WTC11 (cell line): Measurements from ENCODE around the gene LARP7. TPM values are rescaled to one million over a fixed set of nuclear protein-coding genes. Genes with fewer than 3 reads are reported as not detected.

Experiments used
- ATAC-seq: fragments of 200-7000 bp; cut with Tn5 transposase; 2 replicates; pipeline ENCODE4 v1.10.0; 2021; ENCODE audit warnings: mild to moderate bottlenecking, moderate library complexity
- CTCF ChIA-PET: fragments of 300-600 bp; sonication (Branson Sonifier 250); formaldehyde crosslinking; loops from one replicate; lab custom pipeline; 2021; ENCODE audit warnings: antibody characterized with exemption; lab: Charles Lee
- POLR2A ChIA-PET: fragments of 350-600 bp; sonication (Branson Sonifier 250); formaldehyde crosslinking; loops from one replicate; lab custom pipeline; 2021; ENCODE audit warnings: antibody characterized with exemption; lab: Charles Lee
- DNase-seq: peaks from one replicate; pipeline ENCODE4 v3.0.0; 2021; ENCODE audit warnings: low spot score
- H3K27ac Mint-ChIP-seq: 2 replicates; pipeline ENCODE4 v1.8.0; 2021; ENCODE audit warnings: mixed read lengths
- H3K27me3 Mint-ChIP-seq: 2 replicates; pipeline ENCODE4 v1.8.0; 2021; ENCODE audit warnings: low read depth, mild to moderate bottlenecking, moderate library complexity, mixed read lengths
- H3K36me3 Mint-ChIP-seq: 2 replicates; pipeline ENCODE4 v1.8.0; 2021; ENCODE audit warnings: mixed read lengths
- H3K4me1 Mint-ChIP-seq: 2 replicates; pipeline ENCODE4 v1.8.0; 2022; ENCODE audit warnings: mixed read lengths
- H3K4me3 Mint-ChIP-seq: 2 replicates; pipeline ENCODE4 v1.8.0; 2021; ENCODE audit warnings: mild to moderate bottlenecking, moderate library complexity, mixed read lengths
- H3K9me3 Mint-ChIP-seq: 2 replicates; pipeline ENCODE4 v1.8.0; 2021; ENCODE audit warnings: mixed read lengths
- ATF1 ChIP-seq: sonication (generic); formaldehyde crosslinking; IDR thresholded peaks from 2 replicates; pipeline ENCODE4 v1.8.1; 2023; ENCODE audit warnings: mild to moderate bottlenecking, moderate library complexity, missing genetic modification reagents
- ATF2 ChIP-seq: sonication (generic); formaldehyde crosslinking; IDR thresholded peaks from 2 replicates; pipeline ENCODE4 v1.8.1; 2022; ENCODE audit warnings: low read depth, missing genetic modification reagents, borderline replicate concordance
- CREM ChIP-seq: sonication (generic); formaldehyde crosslinking; IDR thresholded peaks from 2 replicates; pipeline ENCODE4 v1.8.1; 2022; ENCODE audit warnings: mild to moderate bottlenecking, missing genetic modification reagents, moderate library complexity
- E2F1 ChIP-seq: sonication (generic); formaldehyde crosslinking; IDR thresholded peaks from 2 replicates; pipeline ENCODE4 v1.8.0; 2022; ENCODE audit warnings: mild to moderate bottlenecking, missing genetic modification reagents
- EMX1 ChIP-seq: fragments of 250-450 bp; sonication (Bioruptor Pico); IDR thresholded peaks from 2 replicates; pipeline ENCODE4 v1.8.0; 2021; ENCODE audit warnings: mild to moderate bottlenecking
- ERG ChIP-seq: fragments of 250-450 bp; sonication (Bioruptor Pico); IDR thresholded peaks from 2 replicates; pipeline ENCODE4 v1.8.0; 2021; ENCODE audit warnings: mild to moderate bottlenecking
- ESRRA ChIP-seq: sonication (generic); formaldehyde crosslinking; IDR thresholded peaks from 2 replicates; pipeline ENCODE4 v1.8.1; 2022; ENCODE audit warnings: mild to moderate bottlenecking, missing genetic modification reagents, borderline replicate concordance
- FOXP4 ChIP-seq: sonication (generic); formaldehyde crosslinking; IDR thresholded peaks from 2 replicates; pipeline ENCODE4 v1.8.0; 2022; ENCODE audit warnings: mild to moderate bottlenecking, missing genetic modification reagents
- GRHL2 ChIP-seq: fragments of 250-450 bp; sonication (Bioruptor Pico); IDR thresholded peaks from 2 replicates; pipeline ENCODE4 v1.8.0; 2022; ENCODE audit warnings: mild to moderate bottlenecking, moderate library complexity; ENCODE audit not compliant: insufficient replicate concordance, severe bottlenecking
- HMGXB4 ChIP-seq: sonication (generic); formaldehyde crosslinking; IDR thresholded peaks from 2 replicates; pipeline ENCODE4 v1.8.1; 2023; ENCODE audit warnings: mild to moderate bottlenecking, moderate library complexity, missing genetic modification reagents
- IRF1 ChIP-seq: sonication (generic); formaldehyde crosslinking; IDR thresholded peaks from 2 replicates; pipeline ENCODE4 v1.8.0; 2023; ENCODE audit warnings: missing genetic modification reagents
- KAT7 ChIP-seq: sonication (generic); formaldehyde crosslinking; IDR thresholded peaks from 2 replicates; pipeline ENCODE4 v1.8.1; 2023; ENCODE audit warnings: missing genetic modification reagents, mild to moderate bottlenecking, borderline replicate concordance
- NFE2L1 ChIP-seq: sonication (generic); formaldehyde crosslinking; IDR thresholded peaks from 2 replicates; pipeline ENCODE4 v1.8.1; 2023; ENCODE audit warnings: missing genetic modification reagents
- SMAD3 ChIP-seq: sonication (generic); formaldehyde crosslinking; IDR thresholded peaks from 2 replicates; pipeline ENCODE4 v1.8.0; 2022; ENCODE audit warnings: missing genetic modification reagents, mild to moderate bottlenecking, borderline replicate concordance
- SOX15 ChIP-seq: fragments of 250-450 bp; sonication (Bioruptor Pico); IDR thresholded peaks from 2 replicates; pipeline ENCODE4 v1.9.0; 2021; ENCODE audit warnings: mild to moderate bottlenecking
- SP1 ChIP-seq: sonication (generic); formaldehyde crosslinking; conservative IDR thresholded peaks from 2 replicates; pipeline ENCODE4 v1.8.1; 2022; ENCODE audit warnings: missing genetic modification reagents
- TEAD1 ChIP-seq: sonication (generic); formaldehyde crosslinking; IDR thresholded peaks from 2 replicates; pipeline ENCODE4 v1.8.0; 2022; ENCODE audit warnings: mild to moderate bottlenecking, missing genetic modification reagents
- TP53 ChIP-seq: sonication (generic); formaldehyde crosslinking; IDR thresholded peaks from 2 replicates; pipeline ENCODE4 v1.8.1; 2023; ENCODE audit warnings: mild to moderate bottlenecking, missing genetic modification reagents
- ZMAT4 ChIP-seq: fragments of 250-450 bp; sonication (Bioruptor Pico); IDR thresholded peaks from 2 replicates; pipeline ENCODE4 v1.9.0; 2021; ENCODE audit warnings: mild to moderate bottlenecking
- ZNF232 ChIP-seq: sonication (generic); formaldehyde crosslinking; IDR thresholded peaks from 2 replicates; pipeline ENCODE4 v1.8.0; 2022; ENCODE audit warnings: mild to moderate bottlenecking, missing genetic modification reagents
- ZNF396 ChIP-seq: fragments of 250-450 bp; sonication (Bioruptor Pico); IDR thresholded peaks from 2 replicates; pipeline ENCODE4 v1.8.0; 2021; ENCODE audit warnings: mild to moderate bottlenecking, moderate library complexity, borderline replicate concordance
- ZNF423 ChIP-seq: fragments of 250-450 bp; sonication (Bioruptor Pico); IDR thresholded peaks from 2 replicates; pipeline ENCODE4 v2.1.2; 2022; ENCODE audit warnings: mild to moderate bottlenecking, moderate library complexity
- ZNF671 ChIP-seq: fragments of 250-450 bp; sonication (Bioruptor Pico); IDR thresholded peaks from 2 replicates; pipeline ENCODE4 v1.8.0; 2021; ENCODE audit warnings: mild to moderate bottlenecking
- total RNA-seq: library from RNA; stranded (reverse); gene quantifications from 3 replicates; pipeline ENCODE4 v1.2.3, GENCODE V29; 2021

Gene LARP7
- total RNA-seq, 1 experiment from 2014 or later = 46.2 TPM

- no peak for TF ChIP-seq ATF2 (CRISPR knock-in tag)
- no peak for TF ChIP-seq GRHL2 (CRISPR knock-in tag)
- TF ChIP-seq E2F1 (CRISPR knock-in tag) = 0 out of 2 replicates have a peak, but pooled peaks have one; percentile 2
- TF ChIP-seq SP1 (CRISPR knock-in tag) = no peak
- TF ChIP-seq FOXP4 (CRISPR knock-in tag) = 0 out of 2 replicates have a peak, but pooled peaks have one; percentile 63
- TF ChIP-seq ERG (CRISPR knock-in tag) = peak; percentile 98
- TF ChIP-seq ZMAT4 (CRISPR knock-in tag) = peak; percentile 89; the same call in 1 of the 2 replicates
- no peak for TF ChIP-seq KAT7 (CRISPR knock-in tag)
- TF ChIP-seq EMX1 (CRISPR knock-in tag) = peak; percentile 96
- TF ChIP-seq ZNF232 (CRISPR knock-in tag) = no peak
- peak; percentile 93 for TF ChIP-seq ZNF671
- no peak; the same call in 1 of the 2 replicates for TF ChIP-seq TEAD1 (CRISPR knock-in tag)
Observed at GRCh38 chr4:112647785-112648184, 10.8 kb downstream of the LARP7 start (continued).

- H3K27ac Mint-ChIP-seq = peak overlapping the region; percentile 93
- DNase-seq (peak; percentile 51), ATAC-seq (peak; percentile 33)
- H3K4me1 Mint-ChIP-seq = peaks cover 41% of the 10 kb centered on the region
- H3K4me3 Mint-ChIP-seq = peak overlapping the region; percentile 94
- H3K9me3 Mint-ChIP-seq = no peaks in the 10 kb centered on the region
- peaks cover 7% of the 10 kb centered on the region for H3K27me3 Mint-ChIP-seq
- H3K36me3 Mint-ChIP-seq = peaks cover 36% of the 10 kb centered on the region
- ChIA-PET CTCF (interaction anchor here (0.9 to 9.1 kb wide), 4 partner anchors 103 to 117 kb away, joined by 4 to 116 read pairs (median 5); no protein-coding TSS in a partner anchor), POLR2A (interaction anchor here (0.5 to 5.6 kb wide), 11 partner anchors 9 to 412 kb away, joined by 3 to 50 read pairs (median 4); no protein-coding TSS in a partner anchor)
- TF ChIP-seq E2F1 (CRISPR knock-in tag) = peak; percentile 39; the same call in 1 of the 2 replicates
- 0 out of 2 replicates have a peak, but pooled peaks have one; percentile 42 for TF ChIP-seq HMGXB4
- peak; percentile 80 for TF ChIP-seq NFE2L1
- TF ChIP-seq CREM (CRISPR knock-in tag) = no peak; the same call in 1 of the 2 replicates
- no peak for TF ChIP-seq SOX15 (CRISPR knock-in tag)
- TF ChIP-seq KAT7 (CRISPR knock-in tag) = peak; percentile 87; the same call in 1 of the 2 replicates
- TF ChIP-seq ZNF671 = peak; percentile 84; the same call in 1 of the 2 replicates
- TF ChIP-seq IRF1 (CRISPR knock-in tag) = no peak
- no peak for TF ChIP-seq ATF1 (CRISPR knock-in tag)
- TF ChIP-seq TP53 (CRISPR knock-in tag) = peak; percentile 76; the same call in 1 of the 2 replicates
- TF ChIP-seq ZNF423 (CRISPR knock-in tag) = peak; percentile 10; the same call in 1 of the 2 replicates
- peak; percentile 54 for TF ChIP-seq TEAD1 (CRISPR knock-in tag)
- TF ChIP-seq ZNF396 (CRISPR knock-in tag) = no peak
- peak; percentile 42; the same call in 1 of the 2 replicates for TF ChIP-seq ESRRA
- TF ChIP-seq SMAD3 = no peak
Observed at GRCh38 chr4:112648263-112649054, 11.5 kb downstream of the LARP7 start.
